Fibroblast of the aortic adventitia (primary cell): Measurements from ENCODE around the gene TXNRD2. TPM values are rescaled to one million over a fixed set of nuclear protein-coding genes. Genes with fewer than 3 reads are reported as not detected.
A peak's percentile ranks its signal among the peaks of the same experiment; 100 is the strongest.

Experiments
- DNase-seq: peaks from one replicate; pipeline ENCODE4 v3.0.0-alpha.2; 2010; ENCODE audit warnings: low read depth
- H3K4me3 ChIP-seq: 2 replicates; pipeline ENCODE4 v1.5.1; 2011; ENCODE audit warnings: low read depth, mild to moderate bottlenecking, control low read depth, low read length, moderate library complexity
- CTCF ChIP-seq: IDR thresholded peaks from 2 replicates; pipeline ENCODE4 v1.5.1; 2011; ENCODE audit warnings: mild to moderate bottlenecking, low read length, control low read depth, inconsistent platforms; ENCODE audit not compliant: insufficient read depth
- total RNA-seq: library from RNA; depleted of rRNA; stranded (reverse); fragments of >200 nt; gene quantifications from 2 replicates; pipeline ENCODE4 v1.2.3, GENCODE V29; 2012; ENCODE audit warnings: low replicate concordance

The TXNRD2 gene
- total RNA-seq, 1 donor = 16.4 TPM

GRCh38 chr22:19857382-19857781 lies 84.2 kb downstream of the TXNRD2 start:
- no peak for TF ChIP-seq CTCF
- no peak for DNase-seq
- no peak overlapping the region for H3K4me3 ChIP-seq

- DNase-seq = peak; percentile 58
- peak overlapping the region; percentile 91 for H3K4me3 ChIP-seq
- no peak for TF ChIP-seq CTCF
These were observed 85.9 kb downstream of the TXNRD2 start for GRCh38 chr22:19855504-19856409.

GRCh38 chr22:19854778-19855503 lies 86.7 kb downstream of the TXNRD2 start, which contains the start of the genes GNB1L and RTL10:
Gene GNB1L (minus strand): TSS chr22:19854874. CDS start chr22:19821355, 33,519 bp downstream.
Gene RTL10 (minus strand): TSS chr22:19854874. CDS start chr22:19852261, 2,613 bp downstream.
- peak; percentile 95 for DNase-seq
- TF ChIP-seq CTCF = peak; percentile 8
- peak within 1 kb of the TSS; percentile 91 for H3K4me3 ChIP-seq

GRCh38 chr22:19853879-19854777 lies 87.5 kb downstream of the TXNRD2 start:
- H3K4me3 ChIP-seq = peak overlapping the region; percentile 91
- no peak for DNase-seq
- no peak for TF ChIP-seq CTCF

- TF ChIP-seq CTCF = no peak
- peak overlapping the region; percentile 91 for H3K4me3 ChIP-seq
- DNase-seq = no peak
These were observed 88.3 kb downstream of the TXNRD2 start for GRCh38 chr22:19853058-19853878.
